ENCODE measurements around the gene ABCC8. TPM values are rescaled to one million over a fixed set of nuclear protein-coding genes. Genes with fewer than 3 reads are reported as not detected.

The ABCC8 gene
- total RNA-seq, 1 experiment from 2014 or later: 7.3 TPM

- no peak for TF ChIP-seq ARID4B (CRISPR knock-in tag; IDR thresholded peaks at IDR 0.05; ENCODE audit: borderline replicate concordance)
- no peak for TF ChIP-seq NR2C2 (CRISPR knock-in tag; IDR thresholded peaks at IDR 0.05)
- no peak for TF ChIP-seq ZNF219 (CRISPR knock-in tag; IDR thresholded peaks at IDR 0.05; ENCODE audit: borderline replicate concordance)
Observed at GRCh38 chr11:17519061-17519885, 42.6 kb upstream of the ABCC8 start (continued).

GRCh38 chr11:17518366-17518765 is 41.7 kb upstream of the ABCC8 start:
- ChIA-PET CTCF (interaction anchor here (1.2 to 4.7 kb wide), 10 partner anchors 9 to 135 kb away, joined by 3 to 127 read pairs (median 11); partner anchors contain the start of genes KCNJ11 and OTOG), POLR2A (interaction anchor here (0.7 kb wide), 1 partner anchor 98 kb away, joined by 3 read pairs; no protein-coding TSS in a partner anchor)
- Mint-ChIP-seq H3K27me3 (ENCODE audit: low read depth) (no peaks in the 10 kb centered on the region; the same call in 1 of the 2 replicates), H3K36me3 (peaks cover 3% of the 10 kb centered on the region), H3K9me3 (no peaks in the 10 kb centered on the region), H3K4me3 (no peak overlapping the region), H3K27ac (no peak overlapping the region), H3K4me1 (peaks cover 30% of the 10 kb centered on the region)
- ATAC-seq (no peak), DNase-seq (ENCODE audit: low spot score) (no peak)
- TF ChIP-seq ZNF512 (CRISPR knock-in tag; IDR thresholded peaks at IDR 0.05; ENCODE audit: borderline replicate concordance) (no peak), CREM (CRISPR knock-in tag; IDR thresholded peaks at IDR 0.05) (no peak), ZNF121 (CRISPR knock-in tag; IDR thresholded peaks at IDR 0.05) (no peak), MAX (CRISPR knock-in tag; IDR thresholded peaks at IDR 0.05) (no peak), ZNF532 (CRISPR knock-in tag; IDR thresholded peaks at IDR 0.05; ENCODE audit: borderline replicate concordance) (no peak)

- Mint-ChIP-seq H3K27me3 (ENCODE audit: low read depth) (no peaks in the 10 kb centered on the region; the same call in 1 of the 2 replicates), H3K9me3 (no peaks in the 10 kb centered on the region), H3K4me1 (peaks cover 30% of the 10 kb centered on the region), H3K4me3 (no peak overlapping the region), H3K27ac (no peak overlapping the region), H3K36me3 (peaks cover 3% of the 10 kb centered on the region)
- ChIA-PET POLR2A (no interaction called here), CTCF (interaction anchor here (1.1 to 4.7 kb wide), 6 partner anchors 11 to 134 kb away, joined by 4 to 127 read pairs (median 12); partner anchors contain the start of gene KCNJ11)
- ATAC-seq (no peak), DNase-seq (ENCODE audit: low spot score) (no peak)
- no peak for TF ChIP-seq SOX15 (CRISPR knock-in tag; IDR thresholded peaks at IDR 0.05)
- TF ChIP-seq ZNF423 (CRISPR knock-in tag; IDR thresholded peaks at IDR 0.05): no peak
- TF ChIP-seq RORB (CRISPR knock-in tag; IDR thresholded peaks at IDR 0.05): no peak
- no peak for TF ChIP-seq GTF2I (CRISPR knock-in tag; conservative IDR thresholded peaks at IDR 0.05)
- no peak for TF ChIP-seq JAZF1 (CRISPR knock-in tag; IDR thresholded peaks at IDR 0.05)
- no peak for TF ChIP-seq CREM (CRISPR knock-in tag; IDR thresholded peaks at IDR 0.05)
- no peak for TF ChIP-seq E2F4 (CRISPR knock-in tag; IDR thresholded peaks at IDR 0.05; ENCODE audit: borderline replicate concordance, low read depth)
- TF ChIP-seq RELA (CRISPR knock-in tag; IDR thresholded peaks at IDR 0.05; ENCODE audit: borderline replicate concordance): no peak
- TF ChIP-seq CTCF (IDR thresholded peaks at IDR 0.05): no peak
- no peak for TF ChIP-seq MYBL2 (CRISPR knock-in tag; IDR thresholded peaks at IDR 0.05)
- no peak for TF ChIP-seq ATF1 (CRISPR knock-in tag; IDR thresholded peaks at IDR 0.05)
Observed at GRCh38 chr11:17517186-17517585, 40.5 kb upstream of the ABCC8 start.

Data from WTC11 (cell line).